ENCODE data around the gene MEX3D. TPM values are rescaled to one million over a fixed set of nuclear protein-coding genes. Genes with fewer than 3 reads are reported as not detected.

The MEX3D gene
- total RNA-seq, 2 donors from 2014 or later, result 6.8 to 7.4 TPM

DNA sequence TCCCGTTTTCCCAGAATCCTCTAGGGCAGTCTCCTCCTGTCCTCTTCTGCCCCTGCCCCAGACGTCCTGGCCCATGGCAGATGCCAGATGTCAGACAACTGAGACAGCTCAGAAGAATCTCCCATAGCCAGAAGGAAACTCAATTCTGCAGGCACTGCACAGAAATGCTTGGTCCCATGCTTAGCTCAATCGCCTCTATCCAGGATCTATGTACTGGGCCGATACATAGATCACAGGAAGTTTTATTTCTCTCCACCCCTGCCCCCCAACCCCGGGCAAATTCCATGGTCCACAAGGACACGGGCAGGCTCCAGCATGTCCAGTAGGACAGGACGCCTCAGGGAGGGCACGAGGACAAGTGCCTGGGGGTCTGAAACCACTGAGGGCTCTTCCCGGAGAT is 19.7 kb upstream of the MEX3D start:
- no peak overlapping the region for H3K4me3 Mint-ChIP-seq
- H3K27me3 Mint-ChIP-seq, result no peaks in the 10 kb centered on the region
- peak overlapping the region in 1 of 2 donors; percentile 54 for H3K27ac Mint-ChIP-seq
- H3K9me3 Mint-ChIP-seq, result no peaks in the 10 kb centered on the region
- H3K4me1 Mint-ChIP-seq (ENCODE audit: low read depth in 2 of 2), result peaks cover 11 to 13% of the 10 kb centered on the region in 2 donors
- DNase-seq (ENCODE audit: low spot score) (no peak), ATAC-seq (no peak)
- H3K36me3 Mint-ChIP-seq, result no peaks in the 10 kb centered on the region

DNA sequence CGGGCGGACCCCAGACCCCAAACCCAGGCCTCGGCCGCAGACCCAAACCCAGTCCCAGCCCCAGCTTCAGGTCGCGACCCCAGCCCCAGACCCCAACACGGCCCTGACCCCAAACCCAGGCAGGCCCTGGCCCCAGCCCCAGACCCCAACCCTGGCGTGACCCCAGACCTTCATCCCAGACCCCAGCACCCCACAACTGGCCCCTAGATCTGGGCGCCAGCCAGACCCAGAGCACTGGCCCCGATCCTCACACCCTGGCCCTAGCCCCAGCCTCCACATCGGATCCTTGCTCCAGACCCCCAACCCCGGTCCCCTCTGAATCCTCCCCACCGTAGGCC is 17.1 kb upstream of the MEX3D start:
- no peak overlapping the region for H3K4me3 Mint-ChIP-seq
- no peak for ATAC-seq
- no peak for DNase-seq (ENCODE audit: low spot score)
- H3K9me3 Mint-ChIP-seq, result no peaks in the 10 kb centered on the region
- no peak overlapping the region for H3K27ac Mint-ChIP-seq
- H3K27me3 Mint-ChIP-seq, result no peaks in the 10 kb centered on the region
- peaks cover 3 to 5% of the 10 kb centered on the region in 2 donors for H3K4me1 Mint-ChIP-seq (ENCODE audit: low read depth in 2 of 2)
- no peaks in the 10 kb centered on the region for H3K36me3 Mint-ChIP-seq

GRCh38 chr19:1584500-1585242 is 16.5 kb upstream of the MEX3D start:
- DNase-seq (ENCODE audit: low spot score) (no peak), ATAC-seq (peak; percentile 19 to 40)
- no peak overlapping the region for H3K4me3 Mint-ChIP-seq
- peaks cover 2 to 3% of the 10 kb centered on the region in 2 donors for H3K4me1 Mint-ChIP-seq (ENCODE audit: low read depth in 2 of 2)
- H3K27ac Mint-ChIP-seq, result no peak overlapping the region
- no peaks in the 10 kb centered on the region for H3K27me3 Mint-ChIP-seq
- H3K36me3 Mint-ChIP-seq, result no peaks in the 10 kb centered on the region
- H3K9me3 Mint-ChIP-seq, result no peaks in the 10 kb centered on the region

GRCh38 chr19:1582201-1582600 is 14.1 kb upstream of the MEX3D start:
- Mint-ChIP-seq H3K27ac (no peak overlapping the region), H3K4me3 (no peak overlapping the region), H3K9me3 (no peaks in the 10 kb centered on the region), H3K27me3 (no peaks in the 10 kb centered on the region), H3K36me3 (no peaks in the 10 kb centered on the region), H3K4me1 (ENCODE audit: low read depth in 2 of 2) (no peaks in the 10 kb centered on the region)
- no peak for ATAC-seq
- no peak for DNase-seq (ENCODE audit: low spot score)

DNA sequence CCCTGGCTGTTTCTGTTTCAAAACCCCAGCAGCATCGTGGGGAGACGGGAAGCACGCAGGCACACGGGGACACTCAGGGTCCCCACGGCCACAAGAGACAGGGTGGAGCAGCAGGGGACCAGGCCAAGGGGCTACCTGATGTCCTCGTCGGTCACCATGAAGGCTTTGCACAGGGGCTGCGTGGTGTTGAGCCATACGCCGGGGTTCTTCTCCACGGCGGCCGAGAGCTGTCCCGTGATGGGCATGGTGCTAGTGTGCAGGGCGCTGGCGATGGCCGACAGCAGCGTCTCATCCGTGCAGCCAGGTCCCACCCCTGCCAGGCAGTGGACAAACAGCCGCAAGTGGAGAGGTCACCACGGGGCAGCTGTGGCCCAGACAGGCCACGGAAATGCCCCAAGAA is 12.8 kb upstream of the MEX3D start:
- no peak for ATAC-seq

GRCh38 chr19:1580382-1580781 is 12.3 kb upstream of the MEX3D start:
- Mint-ChIP-seq H3K27me3 (no peaks in the 10 kb centered on the region), H3K4me3 (no peak overlapping the region), H3K9me3 (no peaks in the 10 kb centered on the region), H3K4me1 (ENCODE audit: low read depth in 2 of 2) (peaks cover 0 to 4% of the 10 kb centered on the region in 2 donors), H3K36me3 (no peaks in the 10 kb centered on the region), H3K27ac (no peak overlapping the region)
- ATAC-seq, result no peak
- no peak for DNase-seq (ENCODE audit: low spot score)

More for the DNA sequence above, 12.8 kb upstream of the MEX3D start:
- Mint-ChIP-seq H3K36me3 (no peaks in the 10 kb centered on the region), H3K4me3 (no peak overlapping the region), H3K9me3 (no peaks in the 10 kb centered on the region), H3K27ac (no peak overlapping the region), H3K27me3 (no peaks in the 10 kb centered on the region), H3K4me1 (ENCODE audit: low read depth in 2 of 2) (peaks cover 0 to 1% of the 10 kb centered on the region in 2 donors)
- DNase-seq (ENCODE audit: low spot score), result no peak

GRCh38 chr19:1579222-1579621 is 11.1 kb upstream of the MEX3D start:
- Mint-ChIP-seq H3K27me3 (no peaks in the 10 kb centered on the region), H3K9me3 (no peaks in the 10 kb centered on the region), H3K4me3 (no peak overlapping the region), H3K36me3 (no peaks in the 10 kb centered on the region), H3K4me1 (ENCODE audit: low read depth in 2 of 2) (peaks cover 0 to 4% of the 10 kb centered on the region in 2 donors), H3K27ac (no peak overlapping the region)
- ATAC-seq, result no peak
- no peak for DNase-seq (ENCODE audit: low spot score)

- Mint-ChIP-seq H3K4me1 (ENCODE audit: low read depth in 2 of 2) (peaks cover 0 to 7% of the 10 kb centered on the region in 2 donors), H3K36me3 (no peaks in the 10 kb centered on the region), H3K27ac (no peak overlapping the region), H3K27me3 (no peaks in the 10 kb centered on the region), H3K4me3 (no peak overlapping the region), H3K9me3 (no peaks in the 10 kb centered on the region)
- DNase-seq (ENCODE audit: low spot score), result no peak
- no peak for ATAC-seq
Measured at GRCh38 chr19:1577929-1578618, 9.9 kb upstream of the MEX3D start.

DNA sequence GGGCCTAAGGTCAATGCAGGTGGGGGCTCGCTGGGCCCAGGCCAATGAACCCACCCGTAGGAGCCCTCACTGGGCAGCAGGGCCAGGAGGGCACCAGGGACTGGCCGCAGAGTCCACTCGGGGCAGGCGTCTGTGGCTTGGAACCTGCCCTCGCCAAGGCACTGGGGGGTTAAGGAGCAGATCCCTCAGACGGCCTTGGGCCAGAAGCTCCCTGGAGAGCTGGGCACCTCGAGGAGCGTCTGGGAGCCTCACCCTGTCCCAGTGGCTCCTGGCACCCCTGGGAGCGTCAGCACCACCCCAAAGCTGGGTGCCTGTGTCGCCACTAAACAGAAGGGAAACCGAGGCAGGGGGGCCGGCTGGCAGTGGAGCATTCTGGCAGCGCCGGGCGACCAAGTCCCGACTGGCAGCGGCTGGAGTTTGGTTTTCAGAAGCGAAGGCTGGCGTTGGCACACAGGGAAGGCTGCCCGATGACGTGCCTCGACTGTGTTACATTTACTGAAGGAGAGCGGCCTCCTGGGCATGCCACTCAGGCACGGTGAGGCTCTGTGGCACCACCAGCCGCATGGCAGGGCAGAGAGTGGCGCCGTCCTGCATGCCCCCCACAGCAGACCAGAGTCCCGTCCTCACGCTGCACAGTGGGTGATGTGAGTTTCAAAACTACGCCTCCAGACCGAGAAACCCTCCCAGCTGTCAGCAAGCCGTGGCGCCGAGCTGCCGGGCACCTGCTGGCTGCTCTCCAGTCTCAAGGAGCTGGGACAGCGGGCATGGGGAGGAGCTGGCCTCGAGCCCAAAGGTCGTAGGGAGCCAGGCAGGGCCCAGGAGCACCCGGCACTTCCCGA is 9.2 kb upstream of the MEX3D start:
- ATAC-seq (no peak), DNase-seq (ENCODE audit: low spot score) (no peak)
- Mint-ChIP-seq H3K4me1 (ENCODE audit: low read depth in 2 of 2) (peaks cover 0 to 7% of the 10 kb centered on the region in 2 donors), H3K36me3 (no peaks in the 10 kb centered on the region), H3K9me3 (no peaks in the 10 kb centered on the region), H3K27ac (no peak overlapping the region), H3K4me3 (no peak overlapping the region), H3K27me3 (no peaks in the 10 kb centered on the region)

DNA sequence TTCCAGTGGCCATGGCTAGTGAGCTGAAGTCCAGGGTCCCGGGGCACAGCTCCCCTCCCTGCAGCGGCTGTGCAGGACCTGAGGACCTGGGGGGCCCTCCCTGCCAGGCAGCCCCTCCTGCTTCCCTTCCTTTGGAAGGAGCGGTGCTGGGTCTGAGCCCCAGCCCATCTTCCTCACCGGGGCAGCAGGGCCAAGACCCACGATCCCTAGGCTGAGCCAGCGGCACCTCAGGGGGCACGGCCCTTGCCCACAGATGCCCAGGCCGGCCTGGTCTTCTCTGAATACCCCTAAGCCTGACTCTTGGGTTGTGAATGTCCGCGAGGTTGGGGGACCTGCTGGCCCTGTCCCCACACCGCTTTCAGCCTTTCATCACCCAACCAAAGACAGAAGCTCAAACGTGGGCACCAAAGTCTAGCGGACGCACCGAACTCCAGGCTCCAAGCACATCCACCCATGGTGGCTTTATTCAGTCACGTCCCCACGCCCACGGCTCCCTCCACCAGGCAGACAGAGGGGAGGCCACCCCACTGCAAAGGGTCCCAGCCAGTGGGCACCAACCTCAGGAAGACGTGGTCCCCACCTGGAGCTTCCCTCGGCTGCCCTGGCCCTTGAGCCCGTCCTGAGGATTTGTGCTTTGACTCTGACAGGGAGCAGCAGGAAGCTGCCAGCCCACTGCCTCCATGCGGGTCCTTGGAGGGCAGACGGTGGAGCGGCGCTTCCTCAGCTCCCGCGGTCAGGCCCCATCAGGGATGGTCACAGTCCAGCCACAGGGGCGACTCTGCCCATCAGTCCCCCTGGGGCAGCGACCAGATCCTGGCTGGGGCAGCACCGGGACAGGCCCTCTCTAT is 8.3 kb upstream of the MEX3D start:
- no peak for DNase-seq (ENCODE audit: low spot score)
- H3K4me3 Mint-ChIP-seq, result no peak overlapping the region
- H3K36me3 Mint-ChIP-seq, result no peaks in the 10 kb centered on the region
- peaks cover 0 to 7% of the 10 kb centered on the region in 2 donors for H3K4me1 Mint-ChIP-seq (ENCODE audit: low read depth in 2 of 2)
- H3K27ac Mint-ChIP-seq, result no peak overlapping the region
- no peaks in the 10 kb centered on the region for H3K9me3 Mint-ChIP-seq
- no peaks in the 10 kb centered on the region for H3K27me3 Mint-ChIP-seq
- ATAC-seq, result peak in 1 of 2 donors; percentile 40

DNA sequence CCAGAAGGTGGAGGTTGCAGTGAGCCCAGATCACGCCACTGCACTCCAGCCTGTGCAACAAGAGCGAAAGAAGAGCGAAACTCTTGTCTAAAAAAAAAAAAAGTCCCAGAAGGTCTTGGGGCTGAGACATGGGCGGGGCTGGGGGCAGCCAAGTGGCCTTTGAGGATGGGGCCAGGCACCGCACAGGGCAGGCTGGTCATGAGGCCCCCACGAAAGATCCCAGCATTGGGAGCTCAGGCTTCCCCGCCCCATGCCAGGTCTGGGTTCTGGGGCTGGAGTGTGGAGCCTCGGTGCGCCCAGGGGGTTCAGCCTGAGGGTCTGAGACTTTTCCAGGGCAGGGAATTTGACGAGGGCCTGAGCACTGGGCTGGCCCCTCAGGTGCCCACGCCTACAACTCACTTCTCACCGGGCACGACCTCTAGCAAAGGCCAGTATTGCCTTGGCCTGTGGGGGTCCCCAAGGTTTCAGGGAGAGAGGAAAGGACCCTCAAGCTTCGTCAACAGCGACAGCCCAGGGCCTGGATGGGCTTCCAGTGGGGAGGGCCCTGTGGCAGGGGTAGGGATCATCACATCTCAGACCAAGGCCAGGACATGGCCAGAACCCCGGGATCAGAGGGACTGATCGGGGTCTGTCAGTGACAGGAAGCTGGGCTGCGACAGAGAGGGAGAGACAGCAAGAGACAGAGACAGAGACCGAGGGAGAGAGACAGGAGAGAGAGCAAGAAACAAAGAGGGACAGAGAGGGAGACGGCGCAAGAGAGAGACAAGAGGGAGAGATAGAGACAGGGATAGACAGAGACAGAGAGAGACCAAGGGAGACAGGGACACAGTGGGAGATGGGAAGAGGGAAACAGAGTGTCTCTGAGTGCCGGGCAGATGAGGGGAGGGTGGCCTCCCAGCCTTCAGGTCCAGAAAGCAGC is 7.5 kb upstream of the MEX3D start:
- Mint-ChIP-seq H3K9me3 (no peaks in the 10 kb centered on the region), H3K27ac (no peak overlapping the region), H3K36me3 (no peaks in the 10 kb centered on the region), H3K4me1 (ENCODE audit: low read depth in 2 of 2) (peaks cover 0 to 7% of the 10 kb centered on the region in 2 donors), H3K27me3 (peaks cover 0 to 2% of the 10 kb centered on the region in 2 donors), H3K4me3 (no peak overlapping the region)
- ATAC-seq (no peak), DNase-seq (ENCODE audit: low spot score) (no peak)

- H3K4me3 Mint-ChIP-seq, result no peak overlapping the region
- DNase-seq (ENCODE audit: low spot score), result no peak
- ATAC-seq, result no peak
- H3K4me1 Mint-ChIP-seq (ENCODE audit: low read depth in 2 of 2), result peaks cover 6 to 10% of the 10 kb centered on the region in 2 donors
- peaks cover 8 to 12% of the 10 kb centered on the region in 2 donors for H3K27me3 Mint-ChIP-seq
- H3K36me3 Mint-ChIP-seq, result no peaks in the 10 kb centered on the region
- H3K9me3 Mint-ChIP-seq, result no peaks in the 10 kb centered on the region
- no peak overlapping the region for H3K27ac Mint-ChIP-seq
Measured at GRCh38 chr19:1574354-1575136, 6.4 kb upstream of the MEX3D start.

Data from natural killer cell treated with Interleukin-12 subunit alpha and Interleukin-12 subunit beta and Interleukin-15 and Interleukin-18, amount 100 ng/mL, for 72 hours (primary cell).